Stimulated activated CD8-positive, alpha-beta memory T cell treated with anti-CD3 and anti-CD28 coated beads, Interleukin-7, amount 100 ng/mL, for 48 hours (primary cell): ENCODE results near the gene ACP7.

ENCODE experiments used
- DNase-seq, 2 donors: peaks; one replicate each; pipeline ENCODE4 v3.0.0-alpha.2; 2020; ENCODE audit warnings: low read depth in 1 of 2; ENCODE audit errors: extremely low read depth in 1 of 2

Gene ACP7

DNA sequence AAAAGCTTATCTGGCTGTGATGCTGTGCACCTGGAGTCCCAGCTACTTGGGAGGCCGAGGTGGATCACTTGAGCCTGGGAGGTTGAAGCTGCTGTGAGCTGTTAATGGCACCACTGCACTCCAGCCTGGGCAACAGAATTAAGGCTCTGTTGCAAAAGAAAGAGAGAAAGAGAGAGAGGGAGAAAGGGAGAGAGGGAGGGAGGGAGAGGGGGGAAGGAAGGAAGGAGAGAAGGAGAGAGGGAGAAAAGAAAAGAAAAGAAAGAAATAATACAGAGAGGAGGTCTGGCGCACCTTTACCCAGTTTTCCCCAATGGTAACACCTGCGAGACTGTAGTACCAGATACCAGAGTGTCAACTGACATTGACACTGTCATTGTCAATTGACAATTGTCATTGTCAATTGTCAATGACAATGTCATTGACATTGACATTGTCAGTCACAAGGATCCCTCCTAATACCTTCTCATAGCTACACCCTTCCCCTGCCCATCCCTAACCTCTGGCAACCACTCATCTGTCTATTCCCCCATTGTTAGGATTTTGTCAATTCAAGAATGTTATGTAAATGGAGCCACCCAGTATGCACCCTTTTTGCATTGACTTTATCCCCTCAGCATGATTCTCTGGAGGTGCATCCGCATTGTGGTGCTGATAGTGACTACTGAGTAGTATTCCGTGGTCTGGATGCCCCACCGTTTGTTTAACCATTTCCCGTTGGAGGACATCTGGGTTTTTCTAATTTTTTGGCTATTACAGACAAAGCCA is 62.7 kb downstream of the ACP7 start:
- DNase-seq = no peak

DNA sequence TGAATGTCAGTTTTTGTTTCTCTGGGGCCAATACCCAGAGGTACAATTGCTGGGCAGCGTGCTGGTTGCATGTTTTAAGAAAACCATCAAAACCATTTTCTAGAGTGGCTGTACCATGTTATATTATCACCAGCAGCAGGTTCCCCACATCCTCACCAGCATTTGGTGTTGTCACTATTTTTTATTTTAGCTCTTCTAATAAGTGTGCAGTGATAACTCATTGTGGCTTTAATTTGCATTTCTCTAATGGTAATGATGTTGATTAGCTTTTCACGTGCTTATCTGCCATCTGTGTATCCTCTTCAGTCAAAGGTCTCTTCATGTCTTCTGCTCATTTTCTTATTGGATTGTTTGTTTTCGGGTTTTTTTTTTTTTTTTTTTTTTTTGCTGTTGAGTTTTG is 63.3 kb downstream of the ACP7 start:
- DNase-seq = no peak

DNA sequence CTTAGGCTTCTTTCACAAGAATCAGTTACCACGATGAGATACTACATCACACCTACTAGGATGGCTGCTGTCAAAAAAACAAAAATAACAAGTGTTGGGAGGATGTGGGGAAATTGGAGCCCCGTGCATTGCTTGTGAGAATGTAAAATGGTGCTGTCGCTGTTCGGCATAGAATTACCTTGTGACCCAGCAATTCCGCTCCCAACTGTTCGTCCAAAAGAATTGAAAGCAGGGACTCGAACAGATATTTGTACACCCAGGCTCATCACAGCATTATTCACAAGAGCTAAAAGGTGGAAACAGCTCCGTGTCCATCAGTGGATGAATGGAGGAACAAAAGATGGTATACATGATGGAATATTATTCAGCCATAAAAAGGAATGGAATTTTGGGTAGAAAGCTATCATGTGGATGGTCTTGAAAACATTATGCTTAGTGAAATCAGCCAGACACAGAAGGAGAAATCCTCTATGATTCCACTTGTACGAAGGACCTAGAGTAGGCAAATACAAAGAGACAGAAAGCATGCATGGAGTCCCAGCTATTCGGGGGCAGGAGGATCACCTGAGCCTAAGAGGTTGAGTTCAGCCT is 64.9 kb downstream of the ACP7 start:
- no peak for DNase-seq

DNA sequence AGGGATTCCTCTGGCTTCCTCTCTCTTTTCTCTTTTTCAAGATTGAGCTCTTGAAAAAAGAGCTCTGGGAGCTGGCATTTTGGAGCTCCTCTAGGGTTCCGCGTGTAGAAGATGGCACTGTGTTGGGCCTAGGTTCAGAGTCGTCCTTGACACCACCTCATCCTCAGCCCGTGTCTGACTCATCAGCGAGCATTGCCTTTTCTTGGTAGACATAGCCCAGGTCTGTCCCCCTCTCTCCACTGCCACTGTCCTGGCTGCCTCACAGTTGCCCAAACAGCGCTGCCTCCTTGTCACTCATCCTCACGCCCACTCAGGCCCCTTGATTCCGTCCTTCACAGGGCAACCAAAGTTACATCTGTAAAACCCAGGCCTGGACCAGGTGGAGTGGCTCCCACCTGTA is 66.1 kb downstream of the ACP7 start:
- no peak for DNase-seq

DNA sequence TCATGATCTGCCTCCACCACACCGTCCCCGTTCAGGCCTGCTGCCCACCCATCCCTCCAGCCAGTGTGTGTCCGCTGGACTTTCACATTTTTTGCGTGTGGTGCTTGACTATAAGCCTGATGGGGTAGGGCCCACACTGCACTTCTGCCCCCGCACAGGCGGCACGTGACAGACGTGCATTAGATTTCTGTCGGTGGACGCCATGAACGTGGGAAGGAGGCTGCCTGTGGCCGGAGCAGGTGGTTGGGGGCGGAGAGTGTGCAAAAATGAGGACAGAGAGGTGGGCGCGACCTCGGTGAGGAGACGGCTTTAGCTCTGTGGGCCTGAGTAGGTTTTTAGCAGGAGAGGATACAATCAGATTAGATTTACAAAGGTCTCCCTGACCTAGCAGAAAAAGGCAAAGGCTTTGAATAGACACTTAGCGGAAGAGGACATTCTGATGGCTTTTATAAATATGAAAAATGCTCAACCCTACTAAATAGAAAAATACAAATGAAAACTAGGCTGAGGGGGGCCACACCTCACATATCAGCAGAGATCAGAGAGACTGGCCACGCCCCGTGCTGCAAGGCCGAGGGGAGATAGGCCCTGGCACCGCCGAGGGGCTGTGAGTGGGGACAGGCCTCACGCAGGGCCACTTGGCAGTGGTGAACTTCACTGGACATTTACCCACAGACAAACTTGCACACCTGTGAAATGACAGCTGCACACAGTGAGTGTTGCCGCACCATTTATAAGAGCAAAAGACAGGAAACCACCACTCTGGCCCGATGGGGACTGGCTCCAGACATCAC is 66.8 kb downstream of the ACP7 start:
- no peak for DNase-seq

DNA sequence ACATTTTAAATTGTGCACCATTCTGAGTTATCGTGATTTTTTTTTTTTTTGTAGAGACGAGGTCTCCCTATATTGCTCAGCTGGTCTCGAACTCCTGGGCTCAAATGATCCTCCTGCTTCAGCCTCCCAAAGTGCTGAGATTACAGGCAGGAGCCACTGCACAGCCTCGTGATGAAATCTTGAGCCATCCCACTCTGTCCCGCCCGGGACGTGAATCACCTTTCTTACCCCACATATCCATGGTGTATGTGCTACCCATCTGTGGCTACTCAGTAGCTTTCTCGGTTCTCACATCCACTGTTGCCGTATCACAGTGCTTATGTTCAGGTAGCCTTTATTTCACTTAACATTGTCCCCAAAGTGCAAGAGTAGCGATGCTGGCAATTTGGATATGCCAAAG is 67.9 kb downstream of the ACP7 start:
- DNase-seq = no peak

DNA sequence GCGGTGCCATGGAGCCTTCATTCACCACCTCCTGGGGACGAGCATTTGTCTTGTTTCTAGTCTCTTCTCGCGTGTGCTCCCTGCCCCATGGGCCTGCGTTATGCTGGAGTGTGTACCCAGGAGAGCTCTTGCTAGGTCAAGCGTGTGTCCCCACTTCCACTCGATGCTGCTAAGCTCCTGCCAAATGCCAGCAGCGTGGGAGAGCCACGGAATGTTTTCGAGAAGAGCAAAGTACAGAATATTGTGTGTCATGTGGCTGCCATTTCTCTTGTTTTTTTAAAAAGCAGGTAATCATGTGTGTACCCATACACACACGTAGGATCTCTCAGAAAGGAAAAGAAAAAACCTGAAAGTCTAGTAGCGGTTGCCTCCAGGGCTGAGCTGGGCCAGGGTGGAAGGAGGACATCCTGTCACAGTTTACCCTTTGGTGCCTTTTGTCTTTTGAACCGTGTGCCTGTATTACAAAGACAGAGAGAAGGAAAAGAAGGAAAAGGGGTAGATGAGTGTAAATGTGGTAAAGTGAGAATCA is 70.0 kb downstream of the ACP7 start:
- DNase-seq = no peak

DNA sequence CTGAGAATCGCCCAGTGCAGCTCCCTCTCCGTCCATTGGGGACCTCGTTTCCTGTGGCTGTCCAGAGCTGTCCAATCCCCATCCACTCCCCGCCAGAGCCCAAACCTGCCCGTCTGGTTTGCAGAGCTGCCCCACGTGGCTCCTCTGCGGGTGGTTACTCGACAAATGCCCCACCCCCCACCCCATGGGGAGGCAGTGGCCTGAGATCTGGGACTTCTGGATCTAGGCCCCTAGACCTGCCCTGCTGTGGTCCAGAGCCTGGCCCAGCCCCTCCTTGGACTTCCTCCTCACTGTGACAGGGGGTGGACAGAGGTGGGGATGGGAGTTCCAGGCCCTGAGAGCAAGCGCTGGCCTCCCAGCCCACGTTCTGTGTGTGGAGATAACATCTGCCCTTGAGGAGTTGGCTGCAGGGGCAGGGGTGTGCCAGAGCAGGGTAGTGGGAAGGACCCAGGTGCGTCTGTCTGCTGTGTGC is 70.5 kb downstream of the ACP7 start:
- no peak for DNase-seq

DNA sequence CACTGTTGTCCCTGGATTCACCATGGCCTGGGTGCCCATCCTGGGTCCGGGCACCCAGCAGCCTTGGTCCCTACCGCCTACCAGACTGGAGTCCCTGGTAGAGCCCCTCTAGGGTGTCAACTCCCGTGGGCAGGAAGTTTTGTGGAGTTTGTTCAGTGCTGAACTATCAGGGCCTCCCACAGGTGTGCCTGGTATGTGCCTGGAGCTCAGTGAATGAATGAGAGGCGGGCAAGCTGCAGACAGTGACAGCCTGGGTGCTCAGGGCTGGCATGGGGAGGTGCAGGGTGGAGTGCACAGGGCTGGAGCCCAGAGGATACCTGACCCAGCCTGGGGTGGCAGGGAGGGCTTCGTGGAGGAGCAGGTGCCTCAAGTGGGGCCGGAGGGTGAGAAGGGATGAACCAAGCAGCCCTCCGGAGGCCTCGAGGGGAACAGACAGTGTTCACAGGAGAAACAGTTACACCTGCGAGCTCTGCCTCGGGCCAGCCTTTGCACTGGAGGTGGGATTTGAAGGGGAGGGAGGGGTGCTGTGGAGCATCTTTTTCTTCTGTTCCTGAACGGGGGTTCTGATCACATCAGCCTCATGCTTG is 71.0 kb downstream of the ACP7 start:
- DNase-seq = no peak

DNA sequence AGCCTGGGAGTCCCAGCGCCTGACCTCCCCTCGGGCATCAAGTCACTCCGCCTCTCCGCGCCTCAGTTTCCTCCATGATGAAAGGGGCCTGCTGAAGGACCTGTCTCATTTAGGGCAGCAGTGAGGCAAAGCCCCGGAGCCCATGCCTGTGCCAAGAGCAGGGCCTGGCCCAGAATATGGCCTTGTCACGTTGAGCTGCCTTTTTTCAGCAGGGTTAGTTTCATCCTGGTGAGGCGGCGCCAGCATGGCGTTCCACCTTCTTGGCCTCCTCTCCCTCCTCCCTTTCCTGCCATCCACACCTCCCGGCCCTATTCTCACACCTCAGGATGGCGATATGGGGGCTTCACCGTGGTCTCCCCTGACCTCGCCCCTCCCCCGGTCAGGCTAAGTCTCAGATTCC is 71.6 kb downstream of the ACP7 start:
- DNase-seq = no peak

DNA sequence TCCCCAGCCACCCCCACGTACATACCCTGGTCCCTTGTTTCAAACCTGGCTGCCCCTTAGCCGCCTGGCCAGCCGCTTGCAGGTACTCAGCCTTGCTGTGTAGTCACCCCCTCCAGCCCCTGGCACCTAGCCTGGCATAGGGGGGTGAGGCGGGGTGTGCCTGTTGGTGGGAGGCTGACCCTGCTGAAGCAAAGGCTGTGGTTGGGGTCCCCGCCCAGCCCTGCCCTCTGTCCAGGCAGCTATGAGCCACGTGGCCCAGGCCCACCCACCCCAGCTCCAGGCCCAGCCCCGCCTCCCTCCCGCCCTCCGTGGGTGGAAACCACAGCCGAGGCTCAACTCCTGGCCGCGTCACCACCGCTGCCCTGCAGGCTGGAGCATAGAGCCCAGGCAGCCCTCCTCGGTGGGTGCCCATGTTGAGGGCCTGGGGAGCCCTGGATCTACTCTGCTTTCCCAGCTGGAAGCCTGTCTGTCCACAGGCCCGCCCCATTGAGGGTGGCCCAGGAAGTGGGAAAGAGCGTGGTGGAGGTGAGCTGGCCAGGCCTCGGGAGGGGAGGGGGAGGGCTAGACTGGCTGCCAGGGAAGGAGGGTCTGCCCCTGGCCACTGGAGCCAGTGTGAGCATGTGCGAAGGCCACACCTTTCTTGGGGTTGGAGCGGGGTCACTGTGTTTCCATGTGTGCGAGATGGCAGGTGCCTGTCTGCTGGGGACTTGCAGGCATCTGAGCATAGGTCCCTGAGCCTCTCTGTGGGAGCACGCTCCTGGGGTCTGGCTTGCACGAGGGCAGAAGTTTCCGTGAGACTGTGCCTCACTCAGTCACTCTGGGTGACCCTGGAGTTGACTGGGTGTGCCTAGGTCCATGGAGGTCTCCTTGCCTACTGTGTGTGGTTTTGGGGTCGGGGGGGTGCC is 72.4 kb downstream of the ACP7 start:
- DNase-seq = no peak

DNA sequence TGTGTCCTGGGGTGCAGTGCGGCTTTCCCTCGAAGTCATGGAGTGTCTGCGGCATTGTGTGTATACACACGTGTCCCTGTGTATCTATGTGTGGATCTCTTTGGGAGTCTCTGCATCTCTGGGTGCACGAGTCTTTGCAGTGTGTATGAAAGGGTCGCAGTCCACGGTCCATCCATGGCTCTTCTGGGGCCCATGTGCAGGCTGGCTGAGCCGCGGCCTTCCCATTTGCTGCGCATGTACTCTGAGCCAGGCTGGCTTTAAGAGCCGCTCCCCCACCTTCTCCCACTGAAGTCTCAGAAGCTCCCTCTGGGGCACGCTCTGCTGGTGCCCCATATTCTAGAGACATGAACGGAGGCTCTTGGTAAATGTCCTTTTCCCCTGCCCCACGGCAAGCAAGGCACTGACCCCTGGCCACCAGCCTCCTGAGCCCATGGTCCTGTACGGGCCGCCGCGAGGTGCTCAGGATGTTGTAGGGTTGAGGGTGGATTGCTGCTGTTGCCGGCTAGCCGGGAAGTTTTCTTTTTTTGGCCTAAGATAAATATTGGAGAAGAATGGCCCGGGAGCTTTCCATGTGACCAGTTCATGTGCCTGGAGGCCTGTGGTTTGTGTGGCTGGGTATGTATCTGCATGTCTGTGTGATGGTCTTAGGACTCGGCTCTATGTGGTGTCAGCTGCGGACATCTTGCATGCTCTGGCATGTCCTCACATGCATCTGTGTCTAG is 73.3 kb downstream of the ACP7 start:
- DNase-seq = no peak

DNA sequence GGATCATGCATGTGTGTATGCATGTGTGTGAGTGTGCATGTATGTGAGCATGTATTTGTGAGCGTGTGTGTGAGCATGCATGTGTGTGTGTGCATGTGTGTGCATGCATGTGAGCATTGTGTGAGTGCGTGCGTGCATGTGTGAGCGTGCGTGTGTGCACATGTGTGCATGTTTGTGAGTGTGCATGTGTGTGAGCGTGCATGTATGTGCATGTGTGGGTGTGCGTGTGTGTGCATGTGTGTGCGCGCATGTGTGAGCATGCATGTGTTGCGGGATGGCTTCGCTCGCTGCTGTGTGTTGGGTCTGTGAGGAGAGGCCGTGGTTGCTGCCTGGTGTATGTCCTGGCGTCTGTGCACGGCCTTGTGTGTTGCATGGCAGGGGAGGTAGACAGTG is 73.8 kb downstream of the ACP7 start:
- no peak for DNase-seq

DNA sequence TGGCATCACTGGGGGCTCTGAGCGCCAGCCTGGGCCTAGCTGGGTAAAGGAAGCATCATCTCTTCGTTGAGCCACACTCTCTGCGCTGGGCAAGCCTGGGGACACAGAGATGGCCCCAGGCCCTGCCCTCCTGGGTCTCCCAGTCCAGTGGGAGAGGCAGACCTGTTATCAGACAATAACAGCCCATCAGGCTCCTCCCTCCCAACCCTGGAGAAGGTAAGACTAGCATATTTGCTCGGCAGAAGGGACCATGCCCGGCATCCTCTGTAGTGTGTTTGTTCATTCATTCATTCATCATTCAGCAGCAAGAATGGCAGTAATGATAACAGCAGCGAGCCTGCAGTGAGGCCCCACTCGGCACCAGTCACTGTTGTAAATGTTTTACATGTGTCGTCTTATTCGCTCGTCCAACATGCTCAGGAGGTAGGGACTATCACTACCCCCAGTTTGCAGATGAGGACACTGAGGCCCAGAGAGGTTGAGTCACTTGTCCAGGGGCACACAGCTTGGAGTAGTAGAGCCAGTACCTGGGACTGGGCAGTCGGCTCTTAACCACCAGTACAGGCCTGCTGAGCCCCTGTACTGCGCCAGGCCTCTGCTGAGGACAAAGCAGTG is 74.6 kb downstream of the ACP7 start:
- no peak for DNase-seq

DNA sequence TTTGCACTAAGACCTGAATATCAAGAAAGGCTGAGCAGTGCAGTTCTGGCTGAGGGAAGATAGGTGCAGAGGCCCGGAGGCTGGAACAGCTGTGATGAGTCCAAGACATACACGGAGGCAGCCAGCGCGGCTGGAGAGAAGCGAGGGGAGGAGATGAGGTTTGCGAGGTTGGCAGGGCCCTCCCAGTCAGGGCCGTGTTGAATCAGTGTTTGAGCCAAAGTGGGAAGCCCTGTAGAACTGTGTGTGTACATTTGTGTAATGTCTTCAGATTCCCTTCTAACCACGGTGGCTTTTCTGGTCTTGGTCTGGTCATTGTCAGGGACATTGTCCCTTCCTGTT is 76.3 kb downstream of the ACP7 start:
- no peak for DNase-seq
